Gastroesophageal sphincter (tissue), 3 donors: ENCODE results near the gene SIGLEC10.

ENCODE experiments used
- CTCF ChIP-seq, 4 experiments: fragments of 200-600 bp in 2 of 4; fragments of 450-650 bp in 2 of 4; sonication (generic) in 1 of 4; IDR thresholded peaks; one replicate each; pipeline ENCODE4 v1.5.1; 2017 to 2019; ENCODE audit warnings: antibody characterized with exemption in 4 of 4, mild to moderate bottlenecking in 2 of 4, moderate library complexity in 2 of 4
- EP300 ChIP-seq: sonication (generic); formaldehyde crosslinking; IDR thresholded peaks from one replicate; pipeline ENCODE4 v1.6.1; 2017; ENCODE audit warnings: antibody characterized with exemption, mild to moderate bottlenecking

- TF ChIP-seq EP300: no peak
- TF ChIP-seq CTCF (IDR thresholded peaks at IDR 0.05): no peak
Observed at GRCh38 chr19:51372649-51373504, 44.6 kb downstream of the SIGLEC10 start, which contains the start of gene NKG7.
